RWPE2 (cell line): ENCODE results near the gene ADM2.
A peak's percentile ranks its signal among the peaks of the same experiment; 100 is the strongest.

Source experiments
- ATAC-seq: fragments of 200-7000 bp; cut with Tn5 transposase; 3 replicates; pipeline ENCODE4 v1.9.1; 2021; ENCODE audit warnings: low read depth
- DNase-seq: peaks from one replicate; pipeline ENCODE4 v3.0.0-alpha.2; 2020; ENCODE audit warnings: low spot score
- H3K27ac ChIP-seq: fragments of 450-650 bp; 2 replicates; pipeline ENCODE4 v1.5.1; 2017; ENCODE audit warnings: mild to moderate bottlenecking; ENCODE audit not compliant: poor library complexity, severe bottlenecking
- H3K27me3 ChIP-seq: fragments of 250-450 bp; sonication (Bioruptor Pico); 2 replicates; pipeline ENCODE4 v1.5.1; 2021; ENCODE audit warnings: mild to moderate bottlenecking, moderate library complexity; ENCODE audit not compliant: insufficient read depth, poor library complexity, severe bottlenecking
- H3K36me3 ChIP-seq: fragments of 250-450 bp; sonication (Bioruptor Pico); 2 replicates; pipeline ENCODE4 v1.5.1; 2020; ENCODE audit warnings: low read depth, mild to moderate bottlenecking, moderate library complexity
- H3K4me1 ChIP-seq: fragments of 250-450 bp; sonication (Bioruptor Pico); 2 replicates; pipeline ENCODE4 v1.5.1; 2021; ENCODE audit warnings: mild to moderate bottlenecking, moderate library complexity; ENCODE audit not compliant: insufficient read depth, poor library complexity, severe bottlenecking
- H3K4me3 ChIP-seq: fragments of 250-450 bp; sonication (Bioruptor Pico); 2 replicates; pipeline ENCODE4 v1.5.1; 2021; ENCODE audit warnings: mild to moderate bottlenecking, moderate library complexity; ENCODE audit not compliant: severe bottlenecking
- H3K9me3 ChIP-seq: fragments of 250-450 bp; sonication (Bioruptor Pico); 2 replicates; pipeline ENCODE4 v1.5.1; 2021; ENCODE audit warnings: mild to moderate bottlenecking, moderate library complexity; ENCODE audit not compliant: severe bottlenecking
- CTCF ChIP-seq: fragments of 450-650 bp; IDR thresholded peaks from one replicate; pipeline ENCODE4 v1.5.1; 2017; ENCODE audit warnings: mild to moderate bottlenecking, moderate library complexity; ENCODE audit not compliant: poor library complexity, severe bottlenecking

ADM2 gene

GRCh38 chr22:50465066-50465930 is 16.0 kb upstream of the ADM2 start:
- no peaks in the 10 kb centered on the region for H3K27me3 ChIP-seq
- peaks cover 55% of the 10 kb centered on the region for H3K36me3 ChIP-seq
- no peaks in the 10 kb centered on the region for H3K9me3 ChIP-seq
- H3K4me3 ChIP-seq = no peak overlapping the region
- H3K27ac ChIP-seq = no peak overlapping the region
- no peak for ATAC-seq
- no peak for DNase-seq
- no peak for TF ChIP-seq CTCF
- H3K4me1 ChIP-seq = peaks cover 12% of the 10 kb centered on the region

- DNase-seq (no peak), ATAC-seq (no peak)
- Histone ChIP-seq H3K27ac (no peak overlapping the region), H3K9me3 (no peaks in the 10 kb centered on the region), H3K27me3 (no peaks in the 10 kb centered on the region), H3K36me3 (peaks cover 37% of the 10 kb centered on the region), H3K4me1 (peaks cover 17% of the 10 kb centered on the region), H3K4me3 (no peak overlapping the region)
- no peak for TF ChIP-seq CTCF
Observed at GRCh38 chr22:50467341-50467740, 14.0 kb upstream of the ADM2 start.

- peaks cover 37% of the 10 kb centered on the region for H3K36me3 ChIP-seq
- H3K27me3 ChIP-seq = no peaks in the 10 kb centered on the region
- H3K4me3 ChIP-seq = no peak overlapping the region
- no peaks in the 10 kb centered on the region for H3K9me3 ChIP-seq
- H3K27ac ChIP-seq = no peak overlapping the region
- no peak for ATAC-seq
- TF ChIP-seq CTCF = no peak
- no peak for DNase-seq
- H3K4me1 ChIP-seq = peaks cover 17% of the 10 kb centered on the region
Observed at GRCh38 chr22:50467773-50468440, 13.4 kb upstream of the ADM2 start.

GRCh38 chr22:50468626-50469025 is 12.7 kb upstream of the ADM2 start:
- H3K27me3 ChIP-seq = no peaks in the 10 kb centered on the region
- H3K36me3 ChIP-seq = peaks cover 37% of the 10 kb centered on the region
- no peaks in the 10 kb centered on the region for H3K9me3 ChIP-seq
- H3K4me1 ChIP-seq = peaks cover 21% of the 10 kb centered on the region
- TF ChIP-seq CTCF = no peak
- peak overlapping the region; percentile 62 for H3K27ac ChIP-seq
- no peak for ATAC-seq
- no peak overlapping the region for H3K4me3 ChIP-seq
- DNase-seq = no peak
